Measurements from ENCODE around the gene CLMP. TPM values are rescaled to one million over a fixed set of nuclear protein-coding genes. Genes with fewer than 3 reads are reported as not detected.

The CLMP gene
- total RNA-seq, 1 donor from 2014 or later: 0.17 TPM

- no peak for DNase-seq
These were observed 118.6 kb downstream of the CLMP start for GRCh38 chr11:123076484-123076883.

GRCh38 chr11:123073343-123074057 lies 121.5 kb downstream of the CLMP start:
- no peak for DNase-seq

- no peak for DNase-seq
These were observed 122.3 kb downstream of the CLMP start for GRCh38 chr11:123072762-123073161.

- DNase-seq: no peak
These were observed 122.7 kb downstream of the CLMP start for GRCh38 chr11:123072332-123072761.

DNA sequence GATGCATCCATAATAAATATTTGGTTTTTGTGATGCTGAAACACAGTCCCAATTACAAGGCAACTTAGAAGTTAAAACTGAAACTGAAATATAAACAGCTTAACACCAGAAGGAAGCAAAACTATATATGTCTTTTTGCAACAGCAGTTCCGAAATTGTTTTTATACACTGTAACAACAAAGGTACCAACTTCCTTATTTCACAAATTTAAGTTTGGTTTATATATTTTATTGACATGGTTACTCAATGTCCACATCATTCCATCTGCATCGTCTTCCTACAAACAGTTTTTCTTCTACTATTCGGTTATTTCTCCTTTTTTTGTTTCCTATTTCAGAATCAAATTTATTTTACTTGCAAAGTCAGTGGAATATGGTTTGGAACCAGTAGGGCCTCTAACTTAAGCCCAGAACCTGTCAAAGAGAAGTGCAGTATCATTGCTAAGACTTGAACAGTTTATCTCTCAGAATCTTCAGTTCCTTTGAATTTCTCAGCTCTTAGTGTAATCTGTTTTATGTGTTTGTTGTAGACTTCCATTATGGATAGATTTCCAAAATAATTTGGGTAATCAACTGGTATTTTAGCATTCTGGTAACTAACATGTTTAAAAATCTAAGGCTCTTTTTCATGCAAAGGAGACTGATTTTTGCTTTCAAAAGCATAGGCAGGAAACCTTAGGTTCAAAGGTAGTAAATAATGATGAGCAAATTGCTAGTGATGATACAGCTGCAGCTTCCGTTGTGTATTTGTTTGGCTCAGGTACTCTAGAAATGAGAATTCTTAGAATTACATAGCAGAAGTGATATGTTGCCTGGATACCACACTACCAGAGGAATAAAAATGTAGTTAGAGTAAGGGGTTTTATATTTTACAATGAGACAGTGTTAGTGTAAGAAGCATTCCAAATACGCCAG lies 124.9 kb downstream of the CLMP start:
- no peak for DNase-seq

- no peak for DNase-seq
These were observed 129.4 kb downstream of the CLMP start for GRCh38 chr11:123065621-123066020.

DNA sequence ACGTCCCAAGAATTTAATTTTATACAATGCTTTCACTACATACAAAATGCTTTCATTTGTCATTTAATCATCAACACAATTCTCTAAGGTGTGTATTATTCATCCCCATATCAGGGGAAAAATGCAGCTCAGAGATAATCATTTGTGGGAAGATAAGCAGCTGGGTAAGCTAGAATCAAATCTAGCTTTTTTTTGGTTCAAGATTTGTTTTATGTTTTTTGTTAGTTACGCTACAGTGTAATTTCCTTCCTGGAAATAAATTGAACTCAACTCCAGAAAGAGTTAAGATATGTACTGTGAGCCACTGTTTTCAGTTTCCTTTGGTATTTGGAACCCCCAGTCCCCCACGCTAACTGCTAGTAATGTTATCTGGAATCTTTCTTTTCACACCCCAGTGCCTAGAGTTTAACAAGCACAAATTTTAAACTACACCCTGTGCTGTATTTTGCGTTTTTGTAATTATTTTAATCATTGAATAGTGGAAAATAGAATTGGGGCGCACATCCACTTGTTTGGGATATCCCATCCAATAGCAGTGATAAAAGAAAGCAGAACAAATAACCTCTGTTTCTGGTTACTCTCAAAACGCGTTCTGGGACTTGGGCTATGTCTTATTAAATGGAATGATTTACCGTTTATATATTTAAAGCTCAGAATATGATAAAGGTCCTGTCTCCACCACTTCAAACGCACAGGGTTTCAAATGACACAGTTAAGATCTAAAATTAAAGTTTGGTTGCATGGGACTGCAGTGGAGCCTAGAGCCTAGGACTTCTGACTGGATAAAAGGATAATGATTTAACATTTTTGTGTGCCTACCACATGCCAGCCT lies 131.0 kb downstream of the CLMP start:
- DNase-seq: peak; percentile 55

- DNase-seq: peak; percentile 73
These were observed 131.9 kb downstream of the CLMP start for GRCh38 chr11:123062892-123063825.

DNA sequence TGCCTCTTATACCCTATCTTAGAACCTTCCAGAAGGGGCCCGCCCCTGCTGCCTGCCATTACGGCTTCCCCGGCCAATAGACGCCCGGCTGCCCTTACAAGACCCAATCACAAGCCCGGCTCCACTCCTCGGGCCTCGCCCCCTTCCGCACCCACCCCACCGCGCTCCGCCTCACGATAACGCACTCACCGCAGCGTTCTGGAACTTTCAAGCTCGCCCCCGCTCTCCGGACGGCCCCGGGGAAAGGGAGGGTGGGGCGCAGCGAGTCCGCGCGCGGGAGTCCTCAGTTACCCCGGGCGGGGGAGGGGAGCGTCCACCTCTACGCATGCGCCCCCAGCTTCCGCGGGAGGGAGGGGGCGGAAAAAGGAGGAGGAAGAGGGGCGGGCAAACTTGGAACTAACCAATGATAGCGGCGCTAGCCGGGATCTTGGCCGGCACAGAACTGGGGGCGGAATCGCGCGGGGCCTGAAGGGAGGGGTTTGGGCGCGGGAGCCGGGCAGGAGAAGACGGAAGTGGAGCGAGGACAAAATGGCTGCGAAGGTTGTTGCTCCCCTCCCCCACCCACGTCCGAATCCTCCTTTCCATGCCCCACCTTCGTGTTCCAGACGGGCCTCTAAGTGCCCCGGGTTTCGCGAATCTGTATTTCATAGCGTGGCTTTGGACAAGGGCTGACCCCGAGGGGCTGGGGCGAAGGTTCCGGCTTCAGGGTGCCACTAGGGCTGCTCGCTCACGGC lies 132.7 kb downstream of the CLMP start:
- DNase-seq: peak; percentile 100

GRCh38 chr11:123061403-123062157 lies 133.5 kb downstream of the CLMP start, which contains the start of gene HSPA8:
TSS of gene HSPA8 (minus strand) at chr11:123062136. CDS start at chr11:123061324, 812 bp downstream.
- peak; percentile 69 for DNase-seq

GRCh38 chr11:123060277-123061000 lies 134.6 kb downstream of the CLMP start:
- peak; percentile 26 for DNase-seq

GRCh38 chr11:123059041-123059920 lies 135.8 kb downstream of the CLMP start:
- peak; percentile 12 for DNase-seq

DNA sequence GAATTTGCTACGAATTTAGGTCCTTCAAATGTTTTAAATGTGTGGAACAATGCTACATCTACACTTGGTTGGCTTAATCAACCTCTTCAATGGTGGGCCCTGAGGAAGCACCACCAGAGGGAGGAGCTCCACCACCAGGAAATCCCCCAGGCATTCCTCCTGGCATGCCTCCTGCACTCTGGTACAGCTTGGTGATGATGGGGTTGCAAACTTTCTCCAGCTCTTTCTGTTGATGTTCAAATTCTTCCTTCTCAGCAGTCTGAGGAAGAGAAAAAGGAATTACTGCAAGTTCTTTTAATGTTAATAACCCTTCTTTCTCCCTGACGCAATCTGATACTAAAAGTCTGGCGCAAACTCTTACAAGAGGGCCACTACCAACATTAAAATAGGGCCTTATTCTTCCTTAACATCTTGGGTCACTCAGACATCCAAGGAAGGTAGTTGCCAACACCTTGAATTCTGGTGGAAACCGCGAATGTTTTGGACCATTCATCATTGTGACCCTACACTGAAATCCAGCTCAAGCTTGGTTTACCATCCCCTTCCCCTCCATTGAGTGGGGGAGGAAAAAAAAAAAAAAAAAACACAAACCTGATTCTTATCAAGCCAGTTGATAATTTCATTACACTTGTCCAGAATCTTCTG lies 137.3 kb downstream of the CLMP start:
- no peak for DNase-seq

DNA sequence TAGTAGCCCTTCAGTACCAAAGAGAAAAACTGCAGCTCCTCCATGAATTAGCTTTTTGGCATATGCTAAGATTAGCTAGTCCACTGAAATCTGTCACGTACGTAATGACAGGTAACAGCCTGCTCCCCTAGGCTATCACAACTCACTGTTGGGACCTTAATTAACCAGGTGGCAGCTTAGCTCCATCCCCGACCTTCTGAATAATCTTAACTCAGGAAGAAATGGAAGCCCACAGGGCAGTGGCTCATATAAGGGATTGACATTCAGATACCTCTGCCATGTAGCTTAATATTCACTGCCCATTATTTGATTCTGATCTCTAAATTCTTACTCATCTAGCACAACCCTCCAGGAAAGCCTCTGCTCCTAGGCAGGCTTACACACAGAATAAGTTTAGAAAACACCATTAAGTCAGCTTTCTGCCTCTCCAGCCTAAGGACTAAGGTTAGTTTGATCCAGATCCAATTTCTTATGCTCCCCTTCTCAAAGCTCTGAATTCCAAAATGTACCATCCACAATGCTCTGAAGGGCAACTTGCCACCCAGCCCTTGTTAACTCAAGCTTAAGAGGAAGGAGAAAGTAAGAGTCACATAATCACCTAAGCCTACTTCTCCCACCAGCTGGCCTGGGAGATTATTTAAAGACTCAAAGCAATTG lies 138.1 kb downstream of the CLMP start:
- no peak for DNase-seq

- no peak for DNase-seq
These were observed 139.7 kb downstream of the CLMP start for GRCh38 chr11:123055191-123055901.

- DNase-seq: peak; percentile 80
These were observed 140.6 kb downstream of the CLMP start for GRCh38 chr11:123054301-123055065.

All from dermis blood vessel endothelial cell (primary cell).